ENCODE measurements around the gene KRT85.

KRT85 gene

GRCh38 chr12:52362118-52362726 lies 5.1 kb downstream of the KRT85 start:
- H3K4me3 ChIP-seq (ENCODE audit: control insufficient read depth, low read depth, low read length) = no peak overlapping the region
- no peak for DNase-seq (ENCODE audit: low read depth)
- no peak for TF ChIP-seq CTCF (IDR thresholded peaks at IDR 0.05; ENCODE audit: control insufficient read depth, insufficient read depth, low read depth, low read length, missing control alignments)

GRCh38 chr12:52361553-52361952 lies 5.7 kb downstream of the KRT85 start:
- DNase-seq (ENCODE audit: low read depth) = no peak
- no peak overlapping the region for H3K4me3 ChIP-seq (ENCODE audit: control insufficient read depth, low read depth, low read length)
- TF ChIP-seq CTCF (IDR thresholded peaks at IDR 0.05; ENCODE audit: control insufficient read depth, insufficient read depth, low read depth, low read length, missing control alignments) = no peak

- no peak for TF ChIP-seq CTCF (IDR thresholded peaks at IDR 0.05; ENCODE audit: control insufficient read depth, insufficient read depth, low read depth, low read length, missing control alignments)
- no peak for DNase-seq (ENCODE audit: low read depth)
- no peak overlapping the region for H3K4me3 ChIP-seq (ENCODE audit: control insufficient read depth, low read depth, low read length)
Measured at GRCh38 chr12:52360663-52361271, 6.5 kb downstream of the KRT85 start.

- no peak overlapping the region for H3K4me3 ChIP-seq (ENCODE audit: control insufficient read depth, low read depth, low read length)
- DNase-seq (ENCODE audit: low read depth) = no peak
- no peak for TF ChIP-seq CTCF (IDR thresholded peaks at IDR 0.05; ENCODE audit: control insufficient read depth, insufficient read depth, low read depth, low read length, missing control alignments)
Measured at GRCh38 chr12:52360106-52360662, 7.1 kb downstream of the KRT85 start.

GRCh38 chr12:52359621-52360061 lies 7.6 kb downstream of the KRT85 start:
- H3K4me3 ChIP-seq (ENCODE audit: control insufficient read depth, low read depth, low read length) = no peak overlapping the region
- TF ChIP-seq CTCF (IDR thresholded peaks at IDR 0.05; ENCODE audit: control insufficient read depth, insufficient read depth, low read depth, low read length, missing control alignments) = no peak
- DNase-seq (ENCODE audit: low read depth) = no peak

- H3K4me3 ChIP-seq (ENCODE audit: control insufficient read depth, low read depth, low read length) = no peak overlapping the region
- DNase-seq (ENCODE audit: low read depth) = no peak
- TF ChIP-seq CTCF (IDR thresholded peaks at IDR 0.05; ENCODE audit: control insufficient read depth, insufficient read depth, low read depth, low read length, missing control alignments) = no peak
Measured at GRCh38 chr12:52358575-52359350, 8.5 kb downstream of the KRT85 start.

Measured in AG09309 (cell line).